Lower leg skin (tissue), 3 donors: ENCODE results near the gene DIP2C.

ENCODE experiments used
- CTCF ChIP-seq, 3 donors: fragments of 450-650 bp; IDR thresholded peaks; one replicate each; pipeline ENCODE4 v1.5.1; 2016; ENCODE audit warnings: antibody characterized with exemption in 3 of 3, mild to moderate bottlenecking in 3 of 3, moderate library complexity in 2 of 3
- POLR2A ChIP-seq, 2 donors: fragments of 450-650 bp; IDR thresholded peaks; one replicate each; pipeline ENCODE4 v1.6.1; 2016 to 2017; ENCODE audit warnings: antibody characterized with exemption in 2 of 2, mild to moderate bottlenecking in 1 of 2, moderate library complexity in 1 of 2

GRCh38 chr10:522350-522749 lies 167.1 kb downstream of the DIP2C start:
- TF ChIP-seq CTCF (IDR thresholded peaks at IDR 0.05) (no peak), POLR2A (IDR thresholded peaks at IDR 0.05) (no peak)
